WTC11 (cell line): ENCODE results near the gene S1PR5. TPM values are rescaled to one million over a fixed set of nuclear protein-coding genes. Genes with fewer than 3 reads are reported as not detected.

Experiments used
- ATAC-seq: fragments of 200-7000 bp; cut with Tn5 transposase; 2 replicates; pipeline ENCODE4 v1.10.0; 2021; ENCODE audit warnings: mild to moderate bottlenecking, moderate library complexity
- CTCF ChIA-PET: fragments of 300-600 bp; sonication (Branson Sonifier 250); formaldehyde crosslinking; loops from one replicate; lab custom pipeline; 2021; ENCODE audit warnings: antibody characterized with exemption; lab: Charles Lee
- POLR2A ChIA-PET: fragments of 350-600 bp; sonication (Branson Sonifier 250); formaldehyde crosslinking; loops from one replicate; lab custom pipeline; 2021; ENCODE audit warnings: antibody characterized with exemption; lab: Charles Lee
- DNase-seq: peaks from one replicate; pipeline ENCODE4 v3.0.0; 2021; ENCODE audit warnings: low spot score
- H3K27ac Mint-ChIP-seq: 2 replicates; pipeline ENCODE4 v1.8.0; 2021; ENCODE audit warnings: mixed read lengths
- H3K27me3 Mint-ChIP-seq: 2 replicates; pipeline ENCODE4 v1.8.0; 2021; ENCODE audit warnings: low read depth, mild to moderate bottlenecking, moderate library complexity, mixed read lengths
- H3K36me3 Mint-ChIP-seq: 2 replicates; pipeline ENCODE4 v1.8.0; 2021; ENCODE audit warnings: mixed read lengths
- H3K4me1 Mint-ChIP-seq: 2 replicates; pipeline ENCODE4 v1.8.0; 2022; ENCODE audit warnings: mixed read lengths
- H3K4me3 Mint-ChIP-seq: 2 replicates; pipeline ENCODE4 v1.8.0; 2021; ENCODE audit warnings: mild to moderate bottlenecking, moderate library complexity, mixed read lengths
- H3K9me3 Mint-ChIP-seq: 2 replicates; pipeline ENCODE4 v1.8.0; 2021; ENCODE audit warnings: mixed read lengths
- ATF1 ChIP-seq: sonication (generic); formaldehyde crosslinking; IDR thresholded peaks from 2 replicates; pipeline ENCODE4 v1.8.1; 2023; ENCODE audit warnings: mild to moderate bottlenecking, moderate library complexity, missing genetic modification reagents
- CTCF ChIP-seq: fragments of 200-600 bp; IDR thresholded peaks from 2 replicates; pipeline ENCODE4 v1.8.0; 2022; ENCODE audit warnings: antibody characterized with exemption
- ELF4 ChIP-seq: sonication (generic); formaldehyde crosslinking; IDR thresholded peaks from 2 replicates; pipeline ENCODE4 v1.8.1; 2022; ENCODE audit warnings: low read depth, mild to moderate bottlenecking, moderate library complexity, missing genetic modification reagents
- ERG ChIP-seq: fragments of 250-450 bp; sonication (Bioruptor Pico); IDR thresholded peaks from 2 replicates; pipeline ENCODE4 v1.8.0; 2021; ENCODE audit warnings: mild to moderate bottlenecking
- FOXJ3 ChIP-seq: sonication (generic); formaldehyde crosslinking; IDR thresholded peaks from 2 replicates; pipeline ENCODE4 v1.9.0; 2021; ENCODE audit warnings: missing genetic modification reagents, mild to moderate bottlenecking, borderline replicate concordance
- FOXP1 ChIP-seq: sonication (generic); formaldehyde crosslinking; IDR thresholded peaks from 2 replicates; pipeline ENCODE4 v1.8.0; 2022; ENCODE audit warnings: missing genetic modification reagents, mild to moderate bottlenecking, moderate library complexity, borderline replicate concordance
- HMGA2 ChIP-seq: fragments of 250-450 bp; sonication (Bioruptor Pico); IDR thresholded peaks from 2 replicates; pipeline ENCODE4 v1.4.0; 2021; ENCODE audit warnings: mild to moderate bottlenecking, moderate library complexity
- IRF1 ChIP-seq: sonication (generic); formaldehyde crosslinking; IDR thresholded peaks from 2 replicates; pipeline ENCODE4 v1.8.0; 2023; ENCODE audit warnings: missing genetic modification reagents
- KAT7 ChIP-seq: sonication (generic); formaldehyde crosslinking; IDR thresholded peaks from 2 replicates; pipeline ENCODE4 v1.8.1; 2023; ENCODE audit warnings: missing genetic modification reagents, mild to moderate bottlenecking, borderline replicate concordance
- MYBL2 ChIP-seq: sonication (generic); formaldehyde crosslinking; IDR thresholded peaks from 2 replicates; pipeline ENCODE4 v1.8.1; 2023; ENCODE audit warnings: mild to moderate bottlenecking, moderate library complexity, missing genetic modification reagents
- NFATC4 ChIP-seq: fragments of 250-450 bp; sonication (Bioruptor Pico); IDR thresholded peaks from 2 replicates; pipeline ENCODE4 v1.9.0; 2021; ENCODE audit warnings: mild to moderate bottlenecking
- NR3C1 ChIP-seq: sonication (generic); formaldehyde crosslinking; conservative IDR thresholded peaks from 2 replicates; pipeline ENCODE4 v1.8.1; 2023; ENCODE audit warnings: low read depth, mild to moderate bottlenecking, missing genetic modification reagents
- OVOL2 ChIP-seq: fragments of 250-450 bp; sonication (Bioruptor Pico); IDR thresholded peaks from 2 replicates; pipeline ENCODE4 v1.9.0; 2021; ENCODE audit warnings: mild to moderate bottlenecking, borderline replicate concordance
- ZNF138 ChIP-seq: sonication (generic); formaldehyde crosslinking; conservative IDR thresholded peaks from 2 replicates; pipeline ENCODE4 v1.8.1; 2022; ENCODE audit warnings: mild to moderate bottlenecking, moderate library complexity, missing genetic modification reagents
- ZNF263 ChIP-seq: sonication (generic); formaldehyde crosslinking; IDR thresholded peaks from 2 replicates; pipeline ENCODE4 v1.8.1; 2022; ENCODE audit warnings: low read depth, mild to moderate bottlenecking, moderate library complexity, missing genetic modification reagents
- total RNA-seq: library from RNA; stranded (reverse); gene quantifications from 3 replicates; pipeline ENCODE4 v1.2.3, GENCODE V29; 2021
- TF ChIP-seq, protein P1 (sequence below): sonication (generic); formaldehyde crosslinking; conservative IDR thresholded peaks from 2 replicates; pipeline ENCODE4 v1.8.1; 2022; ENCODE audit warnings: mild to moderate bottlenecking, missing genetic modification reagents
- TF ChIP-seq, protein P2 (sequence below): sonication (generic); formaldehyde crosslinking; IDR thresholded peaks from 2 replicates; pipeline ENCODE4 v1.8.1; 2022; ENCODE audit warnings: low read depth, missing genetic modification reagents, borderline replicate concordance
- TF ChIP-seq, protein P3 (sequence below): sonication (generic); formaldehyde crosslinking; IDR thresholded peaks from 2 replicates; pipeline ENCODE4 v1.8.0; 2022; ENCODE audit warnings: mild to moderate bottlenecking, missing genetic modification reagents
- TF ChIP-seq, protein P4 (sequence below): sonication (generic); formaldehyde crosslinking; IDR thresholded peaks from 2 replicates; pipeline ENCODE4 v1.8.1; 2023; ENCODE audit warnings: mild to moderate bottlenecking, missing genetic modification reagents, borderline replicate concordance

Gene S1PR5
- total RNA-seq, 1 experiment from 2014 or later, result 5.4 TPM

DNA sequence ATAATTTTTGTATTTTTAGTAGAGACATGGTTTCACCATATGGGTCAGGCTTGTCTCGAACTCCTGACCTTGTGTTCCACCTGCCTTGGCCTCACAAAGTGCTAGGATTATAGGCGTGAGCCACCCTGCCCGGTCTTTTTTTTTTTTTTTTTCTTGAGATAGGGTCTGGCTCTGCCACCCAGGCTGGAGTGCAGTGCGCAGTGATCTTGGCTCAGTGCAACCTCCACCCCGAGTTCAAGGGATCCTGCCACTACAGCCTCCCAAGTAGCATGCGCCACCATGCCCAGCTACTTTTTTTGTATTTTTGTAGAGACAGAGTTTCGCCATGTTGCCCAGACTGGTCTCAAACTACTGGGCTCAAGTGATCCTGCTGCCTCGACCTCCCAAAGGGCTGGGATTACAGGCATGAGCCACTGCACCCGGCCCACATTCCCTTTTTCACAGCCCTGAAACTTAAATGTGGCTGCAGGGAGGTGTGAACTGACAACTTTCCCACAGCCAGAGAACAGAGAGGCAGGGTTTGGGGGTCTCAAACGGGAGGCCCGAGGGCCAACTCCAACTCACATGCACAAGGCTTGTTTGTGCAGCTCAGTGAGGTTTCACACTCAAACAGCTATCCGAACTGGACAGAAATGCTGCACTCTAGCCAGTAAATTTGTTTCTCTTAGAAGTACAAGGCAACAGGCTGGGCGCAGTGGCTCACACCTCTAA lies 4.4 kb upstream of the S1PR5 start:
- ATAC-seq, result no peak
- H3K36me3 Mint-ChIP-seq, result no peaks in the 10 kb centered on the region
- H3K9me3 Mint-ChIP-seq, result no peaks in the 10 kb centered on the region
- peaks cover 32% of the 10 kb centered on the region for H3K27me3 Mint-ChIP-seq
- peaks cover 23% of the 10 kb centered on the region for H3K4me1 Mint-ChIP-seq
- TF ChIP-seq, protein P1, sequence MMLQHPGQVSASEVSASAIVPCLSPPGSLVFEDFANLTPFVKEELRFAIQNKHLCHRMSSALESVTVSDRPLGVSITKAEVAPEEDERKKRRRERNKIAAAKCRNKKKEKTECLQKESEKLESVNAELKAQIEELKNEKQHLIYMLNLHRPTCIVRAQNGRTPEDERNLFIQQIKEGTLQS (CRISPR knock-in tag), result no peak
- TF ChIP-seq, protein P2, sequence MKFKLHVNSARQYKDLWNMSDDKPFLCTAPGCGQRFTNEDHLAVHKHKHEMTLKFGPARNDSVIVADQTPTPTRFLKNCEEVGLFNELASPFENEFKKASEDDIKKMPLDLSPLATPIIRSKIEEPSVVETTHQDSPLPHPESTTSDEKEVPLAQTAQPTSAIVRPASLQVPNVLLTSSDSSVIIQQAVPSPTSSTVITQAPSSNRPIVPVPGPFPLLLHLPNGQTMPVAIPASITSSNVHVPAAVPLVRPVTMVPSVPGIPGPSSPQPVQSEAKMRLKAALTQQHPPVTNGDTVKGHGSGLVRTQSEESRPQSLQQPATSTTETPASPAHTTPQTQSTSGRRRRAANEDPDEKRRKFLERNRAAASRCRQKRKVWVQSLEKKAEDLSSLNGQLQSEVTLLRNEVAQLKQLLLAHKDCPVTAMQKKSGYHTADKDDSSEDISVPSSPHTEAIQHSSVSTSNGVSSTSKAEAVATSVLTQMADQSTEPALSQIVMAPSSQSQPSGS (CRISPR knock-in tag), result no peak
- TF ChIP-seq, protein P3, sequence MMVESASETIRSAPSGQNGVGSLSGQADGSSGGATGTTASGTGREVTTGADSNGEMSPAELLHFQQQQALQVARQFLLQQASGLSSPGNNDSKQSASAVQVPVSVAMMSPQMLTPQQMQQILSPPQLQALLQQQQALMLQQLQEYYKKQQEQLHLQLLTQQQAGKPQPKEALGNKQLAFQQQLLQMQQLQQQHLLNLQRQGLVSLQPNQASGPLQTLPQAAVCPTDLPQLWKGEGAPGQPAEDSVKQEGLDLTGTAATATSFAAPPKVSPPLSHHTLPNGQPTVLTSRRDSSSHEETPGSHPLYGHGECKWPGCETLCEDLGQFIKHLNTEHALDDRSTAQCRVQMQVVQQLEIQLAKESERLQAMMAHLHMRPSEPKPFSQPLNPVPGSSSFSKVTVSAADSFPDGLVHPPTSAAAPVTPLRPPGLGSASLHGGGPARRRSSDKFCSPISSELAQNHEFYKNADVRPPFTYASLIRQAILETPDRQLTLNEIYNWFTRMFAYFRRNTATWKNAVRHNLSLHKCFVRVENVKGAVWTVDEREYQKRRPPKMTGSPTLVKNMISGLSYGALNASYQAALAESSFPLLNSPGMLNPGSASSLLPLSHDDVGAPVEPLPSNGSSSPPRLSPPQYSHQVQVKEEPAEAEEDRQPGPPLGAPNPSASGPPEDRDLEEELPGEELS (CRISPR knock-in tag), result no peak
- TF ChIP-seq NR3C1 (CRISPR knock-in tag) (no peak), NFATC4 (CRISPR knock-in tag) (no peak), HMGA2 (no peak), ZNF138 (no peak), OVOL2 (CRISPR knock-in tag) (no peak), IRF1 (CRISPR knock-in tag) (no peak), MYBL2 (CRISPR knock-in tag) (no peak), FOXJ3 (CRISPR knock-in tag) (no peak), KAT7 (CRISPR knock-in tag) (no peak), CTCF (no peak), ERG (CRISPR knock-in tag) (no peak), ELF4 (CRISPR knock-in tag) (no peak), FOXP1 (CRISPR knock-in tag) (no peak), ZNF263 (CRISPR knock-in tag) (no peak), ATF1 (CRISPR knock-in tag) (no peak)
- TF ChIP-seq, protein P4, sequence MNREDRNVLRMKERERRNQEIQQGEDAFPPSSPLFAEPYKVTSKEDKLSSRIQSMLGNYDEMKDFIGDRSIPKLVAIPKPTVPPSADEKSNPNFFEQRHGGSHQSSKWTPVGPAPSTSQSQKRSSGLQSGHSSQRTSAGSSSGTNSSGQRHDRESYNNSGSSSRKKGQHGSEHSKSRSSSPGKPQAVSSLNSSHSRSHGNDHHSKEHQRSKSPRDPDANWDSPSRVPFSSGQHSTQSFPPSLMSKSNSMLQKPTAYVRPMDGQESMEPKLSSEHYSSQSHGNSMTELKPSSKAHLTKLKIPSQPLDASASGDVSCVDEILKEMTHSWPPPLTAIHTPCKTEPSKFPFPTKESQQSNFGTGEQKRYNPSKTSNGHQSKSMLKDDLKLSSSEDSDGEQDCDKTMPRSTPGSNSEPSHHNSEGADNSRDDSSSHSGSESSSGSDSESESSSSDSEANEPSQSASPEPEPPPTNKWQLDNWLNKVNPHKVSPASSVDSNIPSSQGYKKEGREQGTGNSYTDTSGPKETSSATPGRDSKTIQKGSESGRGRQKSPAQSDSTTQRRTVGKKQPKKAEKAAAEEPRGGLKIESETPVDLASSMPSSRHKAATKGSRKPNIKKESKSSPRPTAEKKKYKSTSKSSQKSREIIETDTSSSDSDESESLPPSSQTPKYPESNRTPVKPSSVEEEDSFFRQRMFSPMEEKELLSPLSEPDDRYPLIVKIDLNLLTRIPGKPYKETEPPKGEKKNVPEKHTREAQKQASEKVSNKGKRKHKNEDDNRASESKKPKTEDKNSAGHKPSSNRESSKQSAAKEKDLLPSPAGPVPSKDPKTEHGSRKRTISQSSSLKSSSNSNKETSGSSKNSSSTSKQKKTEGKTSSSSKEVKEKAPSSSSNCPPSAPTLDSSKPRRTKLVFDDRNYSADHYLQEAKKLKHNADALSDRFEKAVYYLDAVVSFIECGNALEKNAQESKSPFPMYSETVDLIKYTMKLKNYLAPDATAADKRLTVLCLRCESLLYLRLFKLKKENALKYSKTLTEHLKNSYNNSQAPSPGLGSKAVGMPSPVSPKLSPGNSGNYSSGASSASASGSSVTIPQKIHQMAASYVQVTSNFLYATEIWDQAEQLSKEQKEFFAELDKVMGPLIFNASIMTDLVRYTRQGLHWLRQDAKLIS (CRISPR knock-in tag), result no peak
- TF ChIP-seq, all 79 proteins: peak for 0
- ChIA-PET POLR2A (no interaction called here), CTCF (interaction anchor here (1.1 to 2.0 kb wide), 2 partner anchors 11 to 178 kb away, joined by 6 to 8 read pairs; no protein-coding TSS in a partner anchor)
- Mint-ChIP-seq H3K27ac (no peak overlapping the region), H3K4me3 (no peak overlapping the region)
- no peak for DNase-seq
